ENCODE data around the gene HK1.

- no peak for TF ChIP-seq CTCF (IDR thresholded peaks at IDR 0.05; ENCODE audit: low read depth, low read length)
- TF ChIP-seq EZH2phosphoT487 (IDR thresholded peaks at IDR 0.05; ENCODE audit: low read depth), result no peak
Observed at GRCh38 chr10:69451209-69451783, 173.0 kb downstream of the HK1 start, which contains the start of gene TSPAN15.
